NCI-H2196 (cell line): ENCODE measurements around the gene TLE2.

ENCODE experiments used
- DNase-seq: peaks from one replicate; lab custom pipeline; 2025; ENCODE audit not compliant: unreplicated experiment; lab: John Stamatoyannopoulos, UW

TLE2 gene

DNA sequence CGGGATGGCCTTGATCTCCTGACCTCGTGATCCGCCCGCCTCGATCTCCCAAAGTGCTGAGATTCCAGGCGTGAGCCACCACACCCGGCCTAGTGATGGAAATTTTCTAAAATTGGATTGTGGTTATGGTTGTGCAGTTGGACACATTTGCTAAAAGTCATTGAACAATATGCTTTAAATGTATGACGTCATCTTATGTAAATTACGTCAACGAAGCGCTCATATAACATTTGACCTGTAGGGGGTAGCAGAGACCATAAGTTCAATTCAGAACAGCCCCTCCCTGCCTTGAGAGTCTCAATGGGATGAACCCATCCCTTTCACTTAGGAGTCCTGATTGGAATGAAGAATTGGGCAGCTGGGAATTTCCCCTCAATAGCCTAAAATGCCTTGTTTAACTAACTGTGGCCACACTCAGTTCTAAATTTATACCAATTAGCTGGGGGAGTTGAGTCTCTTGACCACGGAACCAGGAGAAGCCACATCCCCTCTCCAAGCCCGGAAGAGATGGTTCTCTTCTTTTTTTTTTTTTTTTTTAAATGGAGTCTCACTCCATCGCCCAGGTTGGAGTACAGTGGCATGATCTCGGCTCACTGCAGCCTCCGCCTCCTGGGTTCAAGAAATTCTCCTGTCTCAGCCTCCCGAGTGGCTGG is 66.9 kb downstream of the TLE2 start:
- peak; percentile 84 for DNase-seq

DNA sequence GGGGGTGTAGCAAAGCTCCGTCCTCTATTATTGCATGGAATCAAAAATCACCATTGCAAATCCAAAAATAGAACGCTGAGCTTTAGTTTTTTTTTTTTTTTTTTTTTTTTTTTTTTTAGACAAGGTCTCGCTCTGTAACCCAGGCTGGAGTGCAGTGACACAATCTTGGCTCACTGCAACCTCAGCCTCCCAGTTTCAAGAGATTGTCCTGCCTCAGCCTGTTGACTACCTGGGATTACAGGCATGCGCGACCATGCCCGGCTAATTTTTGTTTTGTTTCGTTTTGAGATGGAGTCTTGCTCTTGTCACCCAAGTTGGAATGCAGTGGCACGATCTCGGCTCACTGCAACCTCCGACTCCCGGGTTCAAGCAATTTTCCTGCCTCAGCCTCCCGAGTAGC is 69.0 kb downstream of the TLE2 start:
- no peak for DNase-seq

DNA sequence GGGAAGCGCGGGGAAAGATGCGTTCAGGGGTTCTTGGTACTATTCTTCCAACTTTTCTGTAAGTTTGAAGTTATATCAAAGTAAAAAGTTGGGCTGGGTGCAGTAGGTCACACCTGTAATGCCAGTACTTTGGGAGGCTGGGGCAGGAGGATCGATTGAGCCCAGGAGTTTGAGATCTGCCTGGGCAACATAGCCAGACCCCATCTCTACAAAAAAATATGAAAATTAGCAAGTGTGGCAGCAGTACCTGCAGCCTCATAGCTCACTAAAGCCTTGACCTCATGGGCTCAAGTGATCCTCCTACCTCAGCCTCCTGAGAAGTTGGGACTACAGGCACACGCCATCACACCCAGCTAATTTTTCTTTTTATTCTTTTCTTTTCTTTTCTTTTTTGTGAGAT is 71.9 kb downstream of the TLE2 start:
- no peak for DNase-seq

DNA sequence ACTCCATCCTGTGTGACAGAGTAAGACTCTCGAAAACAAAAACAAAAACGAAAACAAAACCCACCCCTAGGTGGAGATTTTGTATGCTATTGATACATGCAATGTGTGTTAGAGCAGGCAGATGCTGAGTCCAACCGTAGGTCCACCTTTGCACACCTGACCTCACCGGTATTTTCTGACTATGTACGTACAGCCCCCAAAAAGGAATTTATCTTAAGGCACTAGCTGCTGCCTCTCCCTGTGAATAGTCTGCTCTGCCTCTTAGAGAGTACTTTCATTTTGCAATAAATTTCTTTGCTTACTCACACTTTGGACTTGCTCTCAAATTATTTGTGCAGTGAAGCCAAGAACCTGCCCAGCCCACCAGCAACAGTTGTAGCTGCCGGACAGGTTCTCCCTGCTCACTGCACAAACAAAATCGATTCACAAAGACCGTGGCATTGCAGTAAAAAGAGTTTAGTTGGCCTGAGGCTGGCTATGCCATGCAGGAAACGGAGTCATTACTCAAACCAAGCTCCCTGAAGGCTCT is 76.1 kb downstream of the TLE2 start:
- DNase-seq: no peak

DNA sequence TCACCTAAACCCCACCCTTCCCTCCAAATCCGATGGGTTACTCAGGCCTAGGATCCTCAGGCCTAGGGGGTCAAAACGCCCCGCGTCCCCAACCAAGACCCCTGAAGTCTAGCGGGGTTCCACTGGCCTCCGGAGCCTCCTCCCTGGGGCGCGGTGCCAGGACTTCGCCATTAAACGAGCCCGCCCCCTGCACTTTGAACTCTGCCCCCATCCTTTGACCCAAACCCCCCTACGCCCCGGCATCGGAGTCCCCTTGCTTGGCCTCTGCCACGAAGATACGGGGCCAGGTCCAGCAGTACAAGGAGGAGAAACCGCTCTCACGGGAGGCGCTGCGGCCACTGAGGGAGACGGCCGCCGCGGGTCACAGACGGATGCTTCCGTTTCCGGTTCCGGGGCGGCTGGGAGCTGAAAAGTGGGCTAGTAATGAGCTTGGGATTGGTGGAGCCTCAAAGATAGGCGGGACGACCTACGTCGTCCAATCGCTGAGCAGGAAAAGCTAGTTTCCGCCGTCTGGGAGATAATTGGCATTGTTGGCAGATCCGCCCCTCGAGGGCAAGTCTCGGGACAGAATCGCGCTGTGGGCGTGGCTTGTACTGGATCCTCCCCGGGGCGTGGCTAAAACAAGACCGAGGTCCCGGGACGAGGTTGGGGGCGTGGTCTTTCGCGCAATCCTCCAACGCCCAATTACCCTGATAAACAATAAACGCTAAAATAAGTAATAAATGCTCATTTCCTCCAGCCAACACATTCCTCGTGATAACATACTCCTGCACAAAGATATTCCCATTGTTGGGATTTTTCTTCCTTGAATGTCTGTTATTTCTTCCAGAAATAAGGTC is 78.6 kb downstream of the TLE2 start:
- peak; percentile 98 for DNase-seq

DNA sequence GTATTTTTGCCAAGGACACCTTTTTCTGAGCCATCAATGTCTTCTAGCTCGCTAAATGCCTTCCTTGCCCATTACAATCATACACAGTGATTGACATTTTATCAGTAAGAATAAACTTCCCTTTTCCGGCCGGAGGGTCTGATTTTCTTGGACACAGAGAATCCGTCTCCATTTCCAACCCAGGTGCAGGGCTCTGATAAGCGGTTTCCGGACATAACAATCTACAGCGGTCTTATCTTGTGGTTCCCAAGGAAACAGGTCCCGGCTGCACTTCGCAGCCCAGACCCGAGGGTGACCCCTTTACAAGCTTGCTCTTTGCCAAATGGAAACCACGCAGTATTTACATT is 79.2 kb downstream of the TLE2 start:
- DNase-seq: peak; percentile 49
